HEK293 (cell line): ENCODE data around the gene FREM1.

ENCODE experiments used
- CTCF ChIP-seq: fragments of 450-650 bp; formaldehyde crosslinking; IDR thresholded peaks from 2 replicates; pipeline ENCODE4 v1.5.1; 2016; ENCODE audit warnings: missing biosample characterization, missing genetic modification characterization
- HOXA7 ChIP-seq: sonication (generic); formaldehyde crosslinking; IDR thresholded peaks from 2 replicates; pipeline ENCODE4 v1.8.1; 2022; ENCODE audit warnings: missing genetic modification reagents, borderline replicate concordance
- IKZF3 ChIP-seq: fragments of 450-650 bp; IDR thresholded peaks from 2 replicates; pipeline ENCODE4 v1.5.0; 2018; ENCODE audit warnings: missing biosample characterization, mild to moderate bottlenecking, missing genetic modification characterization, moderate library complexity
- KLF1 ChIP-seq: fragments of 450-650 bp; formaldehyde crosslinking; IDR thresholded peaks from 2 replicates; pipeline ENCODE4 v1.5.1; 2016; ENCODE audit warnings: missing biosample characterization, missing genetic modification characterization
- MZF1 ChIP-seq: fragments of 450-650 bp; formaldehyde crosslinking; IDR thresholded peaks from 2 replicates; pipeline ENCODE4 v1.5.1; 2017; ENCODE audit warnings: missing biosample characterization, missing genetic modification characterization, borderline replicate concordance
- REST ChIP-seq: fragments of 450-650 bp; formaldehyde crosslinking; IDR thresholded peaks from 2 replicates; pipeline ENCODE4 v1.5.1; 2016; ENCODE audit warnings: missing biosample characterization, missing genetic modification characterization
- ZBTB21 ChIP-seq: fragments of 450-650 bp; formaldehyde crosslinking; IDR thresholded peaks from 2 replicates; pipeline ENCODE4 v1.5.1; 2017; ENCODE audit warnings: missing biosample characterization, missing genetic modification characterization
- ZBTB26 ChIP-seq: fragments of 450-650 bp; formaldehyde crosslinking; optimal IDR thresholded peaks from 2 replicates; pipeline ENCODE3; 2016; ENCODE audit warnings: missing biosample characterization, mild to moderate bottlenecking, missing genetic modification characterization
- ZNF112 ChIP-seq: fragments of 450-650 bp; formaldehyde crosslinking; IDR thresholded peaks from 2 replicates; pipeline ENCODE4 v1.5.0; 2017; ENCODE audit warnings: missing biosample characterization, missing genetic modification characterization
- ZNF146 ChIP-seq: fragments of 450-650 bp; formaldehyde crosslinking; IDR thresholded peaks from 2 replicates; pipeline ENCODE4 v1.5.1; 2016; ENCODE audit warnings: missing biosample characterization, missing genetic modification characterization
- ZNF157 ChIP-seq: fragments of 450-650 bp; formaldehyde crosslinking; IDR thresholded peaks from 2 replicates; pipeline ENCODE4 v1.5.1; 2016; ENCODE audit warnings: missing biosample characterization, missing genetic modification characterization
- ZNF223 ChIP-seq: fragments of 450-650 bp; formaldehyde crosslinking; IDR thresholded peaks from 2 replicates; pipeline ENCODE4 v1.5.1; 2016; ENCODE audit warnings: missing biosample characterization, missing genetic modification characterization
- ZNF292 ChIP-seq: fragments of 450-650 bp; formaldehyde crosslinking; IDR thresholded peaks from 2 replicates; pipeline ENCODE4 v1.5.1; 2016; ENCODE audit warnings: low read depth, missing biosample characterization, missing genetic modification characterization, borderline replicate concordance
- ZNF639 ChIP-seq: fragments of 450-650 bp; formaldehyde crosslinking; IDR thresholded peaks from 2 replicates; pipeline ENCODE4 v1.5.1; 2016; ENCODE audit warnings: missing biosample characterization, missing genetic modification characterization

- TF ChIP-seq CTCF (tag by site-specific recombination) (no peak), ZNF292 (no peak), MZF1 (tag by site-specific recombination) (no peak), ZNF146 (tag by site-specific recombination) (no peak), ZBTB26 (no peak), ZNF223 (tag by site-specific recombination) (no peak), KLF1 (no peak), ZNF157 (no peak), ZNF639 (no peak), IKZF3 (tag by site-specific recombination) (no peak), ZNF112 (tag by site-specific recombination) (no peak), REST (no peak), HOXA7 (CRISPR knock-in tag) (no peak), ZBTB21 (tag by site-specific recombination) (no peak)
Observed at GRCh38 chr9:14752271-14752670, 158.0 kb downstream of the FREM1 start.
